Subcutaneous adipose tissue (tissue), 4 donors: ENCODE data around the gene LRRN1. TPM values are rescaled to one million over a fixed set of nuclear protein-coding genes. Genes with fewer than 3 reads are reported as not detected.

ENCODE experiments used
- total RNA-seq, 4 donors: library from RNA; depleted of rRNA; stranded (reverse); fragments of >200 nt; gene quantifications; one replicate each; pipeline ENCODE4 v1.1.0, GENCODE V29; 2016
- TF ChIP-seq, protein P1 (sequence below): fragments of 450-650 bp; IDR thresholded peaks from one replicate; pipeline ENCODE4 v1.5.1; 2016; ENCODE audit warnings: low read depth, mild to moderate bottlenecking, control low read depth, antibody characterized with exemption, moderate library complexity

Gene LRRN1
- total RNA-seq, 4 donors from 2014 or later = 0.33 TPM; not detected in 3

GRCh38 chr3:3853544-3853943 lies 54.3 kb downstream of the LRRN1 start:
- TF ChIP-seq, protein P1, sequence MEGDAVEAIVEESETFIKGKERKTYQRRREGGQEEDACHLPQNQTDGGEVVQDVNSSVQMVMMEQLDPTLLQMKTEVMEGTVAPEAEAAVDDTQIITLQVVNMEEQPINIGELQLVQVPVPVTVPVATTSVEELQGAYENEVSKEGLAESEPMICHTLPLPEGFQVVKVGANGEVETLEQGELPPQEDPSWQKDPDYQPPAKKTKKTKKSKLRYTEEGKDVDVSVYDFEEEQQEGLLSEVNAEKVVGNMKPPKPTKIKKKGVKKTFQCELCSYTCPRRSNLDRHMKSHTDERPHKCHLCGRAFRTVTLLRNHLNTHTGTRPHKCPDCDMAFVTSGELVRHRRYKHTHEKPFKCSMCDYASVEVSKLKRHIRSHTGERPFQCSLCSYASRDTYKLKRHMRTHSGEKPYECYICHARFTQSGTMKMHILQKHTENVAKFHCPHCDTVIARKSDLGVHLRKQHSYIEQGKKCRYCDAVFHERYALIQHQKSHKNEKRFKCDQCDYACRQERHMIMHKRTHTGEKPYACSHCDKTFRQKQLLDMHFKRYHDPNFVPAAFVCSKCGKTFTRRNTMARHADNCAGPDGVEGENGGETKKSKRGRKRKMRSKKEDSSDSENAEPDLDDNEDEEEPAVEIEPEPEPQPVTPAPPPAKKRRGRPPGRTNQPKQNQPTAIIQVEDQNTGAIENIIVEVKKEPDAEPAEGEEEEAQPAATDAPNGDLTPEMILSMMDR = no peak

- TF ChIP-seq, protein P1 = no peak
Observed at GRCh38 chr3:3855056-3855455, 55.8 kb downstream of the LRRN1 start.

DNA sequence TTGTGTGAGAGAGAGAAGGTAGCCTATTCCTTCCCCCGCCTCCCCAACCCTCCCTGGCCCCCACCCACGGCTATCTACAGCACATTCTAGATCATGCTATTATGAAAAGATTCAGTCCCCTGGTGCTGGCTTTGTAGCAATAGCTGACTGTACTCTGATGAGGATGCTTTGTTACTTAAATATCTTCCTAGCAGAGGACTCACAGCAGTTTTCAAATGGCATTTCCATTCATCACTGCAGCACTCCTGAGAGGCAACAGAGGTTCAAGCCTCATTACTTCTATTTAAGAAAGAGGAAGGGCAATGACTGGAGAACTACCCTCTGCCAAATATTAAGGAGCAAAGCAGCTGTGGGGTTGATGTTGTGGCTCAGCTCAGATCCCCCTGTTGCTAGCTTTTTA lies 61.0 kb downstream of the LRRN1 start:
- TF ChIP-seq, protein P1 = no peak

- TF ChIP-seq, protein P1 = no peak
Observed at GRCh38 chr3:3862534-3862933, 63.3 kb downstream of the LRRN1 start.

- TF ChIP-seq, protein P1 = no peak
Observed at GRCh38 chr3:3875491-3875890, 76.3 kb downstream of the LRRN1 start.

GRCh38 chr3:3881050-3881449 lies 81.8 kb downstream of the LRRN1 start:
- TF ChIP-seq, protein P1 = no peak

DNA sequence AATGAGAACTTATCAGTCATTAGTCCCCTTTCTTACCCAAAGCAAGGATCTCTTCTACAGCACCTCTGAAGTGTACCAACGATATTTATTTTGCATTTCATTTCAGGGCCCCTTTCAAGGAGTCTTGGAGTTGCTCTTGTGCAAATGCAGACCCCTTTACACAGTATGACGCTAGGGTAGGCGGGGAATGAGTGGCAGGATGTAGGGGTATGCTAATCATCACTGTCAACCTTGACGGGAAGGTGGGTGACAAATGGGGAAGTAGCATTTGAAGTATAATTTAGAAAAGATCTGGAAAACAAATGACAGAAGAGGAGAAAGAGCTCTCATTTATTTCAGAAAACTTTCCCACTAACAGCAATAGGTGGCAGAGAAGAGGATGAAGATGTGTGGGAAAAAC lies 94.4 kb downstream of the LRRN1 start:
- TF ChIP-seq, protein P1 = no peak
